ENCODE measurements around the gene MIPEP.

- TF ChIP-seq CTCF (IDR thresholded peaks at IDR 0.05): no peak
- no peak for TF ChIP-seq POLR2A (IDR thresholded peaks at IDR 0.05)
Measured at GRCh38 chr13:23844132-23844531, 45.1 kb downstream of the MIPEP start.

All from thyroid gland (tissue), 4 donors.